ENCODE data around the gene ASCC1.

The ASCC1 gene

GRCh38 chr10:72062382-72062781, 153.7 kb downstream of the ASCC1 start:
- TF ChIP-seq CTCF (conservative IDR thresholded peaks at IDR 0.05) (no peak), ZFX (IDR thresholded peaks at IDR 0.05) (no peak)

DNA sequence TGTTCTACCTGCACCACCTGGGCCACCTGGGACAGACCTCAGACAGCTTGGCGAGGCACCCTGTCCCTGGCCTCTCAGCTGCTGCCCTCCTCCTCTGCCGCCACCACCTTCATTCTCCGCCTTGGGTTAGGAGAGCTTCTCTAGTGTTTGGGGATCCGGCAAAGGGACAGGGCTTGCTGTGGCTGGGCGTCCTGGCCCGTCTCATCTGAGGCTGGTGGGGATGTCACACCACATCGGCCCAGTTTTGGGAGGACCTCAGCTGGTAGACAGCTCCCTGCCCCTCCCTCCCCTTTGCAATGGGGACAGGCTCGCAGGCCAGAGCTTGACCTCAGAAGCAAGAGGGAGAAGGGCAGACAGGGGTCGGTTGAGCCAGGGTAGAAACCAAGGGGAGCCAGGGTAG, 154.1 kb downstream of the ASCC1 start:
- no peak overlapping the region for H3K27ac ChIP-seq
- TF ChIP-seq CTCF (conservative IDR thresholded peaks at IDR 0.05) (no peak), ZFX (IDR thresholded peaks at IDR 0.05) (no peak)

More at GRCh38 chr10:72062382-72062781, 153.7 kb downstream of the ASCC1 start:
- H3K27ac ChIP-seq = no peak overlapping the region

GRCh38 chr10:72061491-72061890, 154.6 kb downstream of the ASCC1 start:
- no peak overlapping the region for H3K27ac ChIP-seq
- TF ChIP-seq CTCF (conservative IDR thresholded peaks at IDR 0.05) (no peak), ZFX (IDR thresholded peaks at IDR 0.05) (no peak)

DNA sequence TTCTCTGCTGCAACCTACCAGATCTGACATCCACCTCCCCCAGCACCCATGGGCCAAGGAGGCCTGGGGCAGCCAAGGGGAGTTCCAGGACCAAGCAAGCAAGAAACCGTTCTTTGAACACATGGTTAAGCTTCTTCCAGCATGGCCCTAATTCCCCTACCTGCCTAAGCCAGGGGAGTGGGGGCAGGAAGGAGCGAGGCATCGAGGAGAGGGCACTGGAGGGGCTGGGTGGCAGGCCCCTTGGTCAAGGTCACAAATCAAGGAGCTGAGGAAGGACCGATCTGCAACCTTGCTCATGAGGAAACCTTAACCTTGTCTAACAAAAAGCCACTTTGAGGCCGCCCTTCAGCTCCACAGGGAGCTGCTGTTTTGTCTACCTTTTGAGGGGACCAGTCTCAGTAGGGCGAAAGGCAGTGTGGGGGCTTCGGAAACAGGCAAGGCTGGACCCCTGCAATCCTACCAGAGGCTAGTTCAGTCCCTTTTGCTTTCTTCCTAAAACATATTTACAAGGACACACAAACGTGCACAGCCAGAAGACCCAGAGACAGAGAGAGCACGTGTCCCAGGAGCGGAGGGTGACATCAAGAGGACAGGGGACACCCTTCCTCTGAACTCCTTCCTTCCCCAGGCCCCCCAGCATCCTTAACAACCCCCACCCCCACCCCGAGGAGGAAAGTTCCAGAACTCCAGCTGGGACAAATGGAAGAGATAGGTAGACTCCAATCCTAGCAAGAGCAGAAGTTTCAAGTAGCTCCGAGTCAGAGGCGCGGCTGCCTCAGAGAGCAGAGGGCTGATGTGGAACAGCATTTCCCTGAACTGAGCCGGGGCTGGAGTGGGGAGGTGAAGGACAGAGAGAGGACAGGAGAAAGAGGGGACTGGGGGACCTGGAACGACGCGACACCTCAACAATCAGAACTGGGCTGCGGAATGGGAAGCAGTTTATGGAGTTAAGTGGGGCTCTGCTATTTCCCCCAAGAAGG, 155.9 kb downstream of the ASCC1 start:
- no peak for TF ChIP-seq ZFX (IDR thresholded peaks at IDR 0.05)
- TF ChIP-seq CTCF (conservative IDR thresholded peaks at IDR 0.05) = no peak
- H3K27ac ChIP-seq = no peak overlapping the region

DNA sequence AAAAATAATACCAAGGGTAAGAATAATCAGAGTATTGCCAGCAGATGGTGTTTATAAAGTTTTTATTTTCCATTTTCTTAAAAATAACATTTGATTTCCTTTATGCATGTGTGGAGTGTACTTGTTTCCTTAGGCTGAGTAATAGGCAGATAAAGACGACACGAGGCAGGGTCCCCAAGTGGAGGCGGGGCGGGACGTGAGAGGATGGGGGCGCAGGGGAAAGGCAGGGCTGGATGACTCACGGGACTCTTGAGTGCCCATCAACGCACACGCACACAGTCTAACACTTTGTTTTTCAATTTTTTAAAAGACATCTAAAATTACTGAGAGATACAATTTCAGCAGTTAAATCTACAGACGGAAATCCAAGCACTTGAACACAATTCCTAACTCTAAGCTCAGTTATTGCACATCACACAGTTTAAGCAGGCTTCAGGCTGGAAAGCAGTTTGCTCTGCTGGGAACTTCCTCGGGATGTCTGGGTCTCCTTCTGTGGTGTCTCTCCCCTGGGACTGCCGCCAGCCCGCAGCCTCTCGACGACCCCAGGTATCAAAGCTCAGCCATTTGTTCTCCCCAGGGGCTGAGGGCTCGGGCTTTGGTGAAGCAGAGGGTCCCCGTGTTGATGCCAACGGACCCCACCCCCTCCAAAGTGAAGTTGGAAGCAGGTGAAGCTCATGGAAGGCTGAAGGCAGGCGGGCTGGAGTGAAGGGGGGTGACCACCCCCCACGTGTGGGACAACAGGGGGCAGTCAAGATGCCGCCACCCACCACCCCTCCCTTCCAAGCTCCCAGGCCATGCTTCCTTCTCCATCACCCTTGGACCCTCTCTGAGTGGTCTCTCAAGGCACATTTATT, 156.9 kb downstream of the ASCC1 start:
- TF ChIP-seq ZFX (IDR thresholded peaks at IDR 0.05) = no peak
- no peak for TF ChIP-seq CTCF (conservative IDR thresholded peaks at IDR 0.05)
- no peak overlapping the region for H3K27ac ChIP-seq

- TF ChIP-seq ZFX (IDR thresholded peaks at IDR 0.05) (no peak), CTCF (conservative IDR thresholded peaks at IDR 0.05) (no peak)
- no peak overlapping the region for H3K27ac ChIP-seq
These were observed 157.7 kb downstream of the ASCC1 start for GRCh38 chr10:72058347-72058898.
